GM12875 (cell line): Measurements from ENCODE around the gene SSU72.
"Not testable (repeated sequence)": the region's sequence is repeated elsewhere in the genome, so short reads cannot be mapped to it uniquely, and the experiment has no call there.

Experiments used
- H3K4me3 ChIP-seq: one replicate; pipeline ENCODE4 v1.5.1; 2011; ENCODE audit warnings: low read depth, low read length, control low read depth
- CTCF ChIP-seq: IDR thresholded peaks from 2 replicates; pipeline ENCODE4 v1.5.1; 2011; ENCODE audit warnings: low read depth, mild to moderate bottlenecking, control low read depth, inconsistent platforms, low read length, moderate library complexity, borderline replicate concordance; ENCODE audit not compliant: insufficient read depth

Gene SSU72

GRCh38 chr1:1560178-1560577 lies 14.5 kb downstream of the SSU72 start:
- H3K4me3 ChIP-seq: no peak overlapping the region
- TF ChIP-seq CTCF: no peak

GRCh38 chr1:1559066-1559465 lies 15.6 kb downstream of the SSU72 start:
- no peak for TF ChIP-seq CTCF
- H3K4me3 ChIP-seq: no peak overlapping the region

GRCh38 chr1:1558591-1558990 lies 16.1 kb downstream of the SSU72 start:
- TF ChIP-seq CTCF: no peak
- H3K4me3 ChIP-seq: no peak overlapping the region

GRCh38 chr1:1557688-1558087 lies 17.0 kb downstream of the SSU72 start:
- not testable (repeated sequence) for H3K4me3 ChIP-seq

GRCh38 chr1:1556961-1557360 lies 17.7 kb downstream of the SSU72 start:
- H3K4me3 ChIP-seq: not testable (repeated sequence)

GRCh38 chr1:1556505-1556904 lies 18.2 kb downstream of the SSU72 start:
- H3K4me3 ChIP-seq: no peak overlapping the region
- TF ChIP-seq CTCF: no peak

GRCh38 chr1:1554926-1555915 lies 19.4 kb downstream of the SSU72 start:
- TF ChIP-seq CTCF: no peak
- H3K4me3 ChIP-seq: no peak overlapping the region

- H3K4me3 ChIP-seq: no peak overlapping the region
- no peak for TF ChIP-seq CTCF
Measured at GRCh38 chr1:1554550-1554925, 20.1 kb downstream of the SSU72 start.
